Uterus (tissue), 4 donors: ENCODE results near the gene TMEM187. TPM values are rescaled to one million over a fixed set of nuclear protein-coding genes. Genes with fewer than 3 reads are reported as not detected.
A peak's percentile ranks its signal among the peaks of the same experiment; 100 is the strongest.

Source experiments
- DNase-seq, 2 donors: peaks; one replicate each; pipeline ENCODE4 v3.0.0-alpha.2; 2019 to 2020
- H3K27ac ChIP-seq, 2 donors: fragments of 200-600 bp; sonication (generic); 1 replicate in 1 of 2; 2 replicates in 1 of 2; pipeline ENCODE4 v1.5.1; 2016 to 2018
- H3K27me3 ChIP-seq, 2 donors: fragments of 200-600 bp; sonication (generic); one replicate each; pipeline ENCODE4 v1.5.1; 2018 to 2019; ENCODE audit warnings: control low read depth in 1 of 2
- H3K36me3 ChIP-seq, 2 donors: fragments of 200-600 bp; sonication (generic); one replicate each; pipeline ENCODE4 v1.5.1; 2019; ENCODE audit warnings: control low read depth in 1 of 2
- H3K4me1 ChIP-seq, 2 donors: fragments of 200-600 bp; sonication (generic); one replicate each; pipeline ENCODE4 v1.5.1; 2018 to 2019; ENCODE audit warnings: control low read depth in 1 of 2
- H3K4me3 ChIP-seq, 2 donors: fragments of 200-600 bp; sonication (generic); 1 replicate in 1 of 2; 2 replicates in 1 of 2; pipeline ENCODE4 v1.5.1; 2018 to 2019; ENCODE audit warnings: mild to moderate bottlenecking in 1 of 2
- H3K9me3 ChIP-seq, 2 donors: fragments of 200-600 bp; sonication (generic); one replicate each; pipeline ENCODE4 v1.5.1; 2019; ENCODE audit warnings: control low read depth in 1 of 2
- POLR2A ChIP-seq, 2 donors: fragments of 450-650 bp; IDR thresholded peaks; one replicate each; pipeline ENCODE4 v1.6.1; 2016; ENCODE audit warnings: antibody characterized with exemption in 2 of 2, mild to moderate bottlenecking in 1 of 2, moderate library complexity in 1 of 2
- intact Hi-C: fragments of 100-400 bp; cut with DNase I; formaldehyde crosslinking; loops from one replicate; pipeline ENCODE4 v1.15.1; 2023; ENCODE audit warnings: low total_unique reads
- total RNA-seq, 4 donors: library from RNA; depleted of rRNA in 3 of 4; stranded (reverse); fragments of >200 nt in 3 of 4; gene quantifications; one replicate each; pipeline versions ENCODE4 v1.1.0 to v1.2.4, GENCODE V29; 2014 to 2023
- TF ChIP-seq, protein P1 (sequence below), 4 experiments: fragments of 200-600 bp in 2 of 4; fragments of 450-650 bp in 2 of 4; sonication (generic) in 2 of 4; IDR thresholded peaks; one replicate each; pipeline ENCODE4 v1.5.1; 2016 to 2019; ENCODE audit warnings: antibody characterized with exemption in 4 of 4, mild to moderate bottlenecking in 2 of 4, moderate library complexity in 1 of 4
- donor health status: DM: yes; HTN: yes; CAD: no.

TMEM187 gene
- total RNA-seq, 4 donors from 2014 or later = 2.5 to 9.6 (median 6.2) TPM; not detected in 1

DNA sequence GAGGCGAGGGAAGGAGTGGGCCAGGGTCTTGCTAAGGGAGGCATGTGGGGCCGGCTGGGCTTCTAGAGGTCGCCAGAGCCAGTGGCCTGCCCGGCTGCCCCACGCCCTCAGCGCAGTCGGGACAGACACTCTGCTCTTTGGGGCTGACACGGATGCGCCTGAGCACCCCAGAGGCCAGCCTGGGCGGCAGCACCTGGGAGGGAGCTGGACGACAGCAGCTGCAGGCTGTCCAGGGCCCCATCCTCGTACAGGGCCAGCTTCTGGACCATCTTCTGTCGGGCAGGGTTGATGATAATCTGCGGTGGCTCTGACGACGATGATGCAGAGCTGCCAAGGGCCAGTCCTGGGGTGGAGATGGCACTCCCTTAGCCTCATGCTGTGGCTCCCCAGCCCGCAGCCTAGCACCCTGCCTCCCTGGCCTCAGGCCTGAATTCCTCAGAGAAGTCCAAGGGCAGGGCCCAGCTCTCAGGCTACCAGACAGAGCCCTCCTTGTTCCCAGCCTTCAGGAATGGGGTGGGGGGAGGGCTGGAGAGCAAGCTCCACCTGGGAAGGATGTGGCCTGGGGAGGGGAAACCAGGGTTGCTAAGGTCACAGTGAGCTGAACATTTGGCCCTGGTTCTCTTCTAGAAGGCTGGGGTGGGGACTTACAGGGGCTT, 39.9 kb downstream of the TMEM187 start:
- Histone ChIP-seq H3K27ac (no peak overlapping the region), H3K9me3 (no peaks in the 10 kb centered on the region), H3K36me3 (no peaks in the 10 kb centered on the region), H3K4me1 (no peaks in the 10 kb centered on the region), H3K27me3 (no peaks in the 10 kb centered on the region), H3K4me3 (no peak overlapping the region)
- no peak for DNase-seq
- no peak for TF ChIP-seq POLR2A (IDR thresholded peaks at IDR 0.05)
- TF ChIP-seq, protein P1, sequence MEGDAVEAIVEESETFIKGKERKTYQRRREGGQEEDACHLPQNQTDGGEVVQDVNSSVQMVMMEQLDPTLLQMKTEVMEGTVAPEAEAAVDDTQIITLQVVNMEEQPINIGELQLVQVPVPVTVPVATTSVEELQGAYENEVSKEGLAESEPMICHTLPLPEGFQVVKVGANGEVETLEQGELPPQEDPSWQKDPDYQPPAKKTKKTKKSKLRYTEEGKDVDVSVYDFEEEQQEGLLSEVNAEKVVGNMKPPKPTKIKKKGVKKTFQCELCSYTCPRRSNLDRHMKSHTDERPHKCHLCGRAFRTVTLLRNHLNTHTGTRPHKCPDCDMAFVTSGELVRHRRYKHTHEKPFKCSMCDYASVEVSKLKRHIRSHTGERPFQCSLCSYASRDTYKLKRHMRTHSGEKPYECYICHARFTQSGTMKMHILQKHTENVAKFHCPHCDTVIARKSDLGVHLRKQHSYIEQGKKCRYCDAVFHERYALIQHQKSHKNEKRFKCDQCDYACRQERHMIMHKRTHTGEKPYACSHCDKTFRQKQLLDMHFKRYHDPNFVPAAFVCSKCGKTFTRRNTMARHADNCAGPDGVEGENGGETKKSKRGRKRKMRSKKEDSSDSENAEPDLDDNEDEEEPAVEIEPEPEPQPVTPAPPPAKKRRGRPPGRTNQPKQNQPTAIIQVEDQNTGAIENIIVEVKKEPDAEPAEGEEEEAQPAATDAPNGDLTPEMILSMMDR (IDR thresholded peaks at IDR 0.05) = no peak
- intact Hi-C loops = no loop called here

DNA sequence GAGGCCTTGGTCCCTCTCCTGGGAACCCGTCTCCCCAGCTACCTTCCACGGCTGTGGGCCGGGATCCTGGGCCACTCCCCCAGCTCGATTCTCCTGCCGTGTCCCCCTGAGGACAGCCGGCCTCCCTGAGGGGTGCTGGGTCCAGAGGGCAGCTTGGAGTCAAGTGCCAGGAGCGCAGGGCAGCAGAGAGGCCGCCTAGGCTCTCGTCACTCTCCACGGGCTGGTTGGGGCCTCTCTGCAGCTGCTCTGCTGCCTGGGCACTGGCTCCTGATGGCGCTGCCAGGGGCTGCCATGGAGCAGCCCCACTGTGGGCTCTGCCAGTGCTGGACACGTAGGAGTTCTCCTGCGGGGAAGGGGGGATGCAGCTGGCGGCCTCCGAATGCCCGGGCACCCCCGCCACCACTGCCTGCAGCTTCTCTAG, 40.5 kb downstream of the TMEM187 start:
- TF ChIP-seq POLR2A (IDR thresholded peaks at IDR 0.05) = no peak
- TF ChIP-seq, protein P1 (IDR thresholded peaks at IDR 0.05) = no peak
- H3K4me3 ChIP-seq = no peak overlapping the region
- no peak overlapping the region for H3K27ac ChIP-seq
- no peaks in the 10 kb centered on the region for H3K9me3 ChIP-seq
- H3K36me3 ChIP-seq = no peaks in the 10 kb centered on the region
- intact Hi-C loops = no loop called here
- no peaks in the 10 kb centered on the region for H3K4me1 ChIP-seq
- no peak for DNase-seq
- no peaks in the 10 kb centered on the region for H3K27me3 ChIP-seq

GRCh38 chrX:154013614-154014360, 41.2 kb downstream of the TMEM187 start:
- intact Hi-C loops = no loop called here
- Histone ChIP-seq H3K4me3 (no peak overlapping the region), H3K27ac (no peak overlapping the region), H3K27me3 (no peaks in the 10 kb centered on the region), H3K36me3 (no peaks in the 10 kb centered on the region), H3K4me1 (no peaks in the 10 kb centered on the region), H3K9me3 (no peaks in the 10 kb centered on the region)
- TF ChIP-seq, protein P1 (IDR thresholded peaks at IDR 0.05) = peak; percentile 74 to 82 (median 76)
- TF ChIP-seq POLR2A (IDR thresholded peaks at IDR 0.05) = no peak
- peak in 1 of 2 donors; percentile 46 for DNase-seq

DNA sequence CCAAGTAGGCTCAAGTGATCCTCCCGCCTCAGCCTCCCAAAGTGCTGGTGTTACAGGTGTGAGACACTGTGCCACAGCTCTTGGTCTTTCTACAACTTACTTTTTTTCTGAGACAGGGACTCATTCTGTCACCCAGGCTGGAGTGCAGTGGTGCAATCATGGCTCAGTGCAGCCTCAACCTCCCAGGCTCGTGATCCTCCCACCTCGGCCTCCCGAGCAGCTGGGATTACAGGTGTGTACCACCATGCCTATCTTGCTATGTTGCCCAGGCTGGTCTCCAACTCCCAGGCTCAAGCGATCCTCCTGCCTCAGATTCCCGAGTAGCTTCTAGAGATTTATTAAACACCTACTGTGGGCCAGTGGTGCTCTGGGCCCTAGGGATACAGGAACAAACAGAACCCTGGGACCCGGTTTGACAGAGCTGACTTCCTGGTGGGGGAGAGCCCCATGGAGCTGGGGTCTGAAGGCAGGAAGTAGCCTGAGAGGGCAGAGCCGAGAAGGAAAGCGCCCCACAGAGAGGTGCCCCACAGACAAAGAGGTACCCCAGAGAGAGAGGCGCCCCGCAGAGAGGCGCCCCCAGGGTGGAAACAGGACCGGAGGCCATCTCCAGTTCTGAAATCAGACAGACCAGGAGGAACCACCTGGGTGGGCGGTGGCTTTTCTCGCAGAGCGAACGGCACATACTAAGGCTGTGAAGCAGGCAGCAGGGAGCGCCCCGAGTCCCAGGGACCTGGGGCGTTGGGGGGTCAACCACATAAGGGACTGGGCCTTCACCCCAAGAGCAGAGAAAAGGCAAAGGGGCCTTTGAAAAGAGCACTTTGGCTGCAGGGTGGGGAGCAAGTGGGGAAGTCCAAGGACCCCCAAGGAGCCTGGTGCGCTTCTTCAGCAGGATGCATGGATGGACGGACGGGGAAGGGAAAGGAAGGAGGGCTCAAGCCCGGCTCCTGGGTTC, 42.2 kb downstream of the TMEM187 start:
- no peak overlapping the region for H3K27ac ChIP-seq
- no peak for DNase-seq
- intact Hi-C loops = no loop called here
- H3K4me1 ChIP-seq = no peaks in the 10 kb centered on the region
- no peaks in the 10 kb centered on the region for H3K9me3 ChIP-seq
- no peaks in the 10 kb centered on the region for H3K36me3 ChIP-seq
- no peak overlapping the region for H3K4me3 ChIP-seq
- H3K27me3 ChIP-seq = no peaks in the 10 kb centered on the region
- TF ChIP-seq, protein P1 (IDR thresholded peaks at IDR 0.05) = no peak
- no peak for TF ChIP-seq POLR2A (IDR thresholded peaks at IDR 0.05)
